NCI-H1105 (cell line): Measurements from ENCODE around the gene CGREF1.
A peak's percentile ranks its signal among the peaks of the same experiment; 100 is the strongest.

ENCODE experiments used
- DNase-seq: peaks from one replicate; lab custom pipeline; 2025; lab: John Stamatoyannopoulos, UW

Gene CGREF1

GRCh38 chr2:27073782-27074181 lies 45.1 kb downstream of the CGREF1 start:
- no peak for DNase-seq

DNA sequence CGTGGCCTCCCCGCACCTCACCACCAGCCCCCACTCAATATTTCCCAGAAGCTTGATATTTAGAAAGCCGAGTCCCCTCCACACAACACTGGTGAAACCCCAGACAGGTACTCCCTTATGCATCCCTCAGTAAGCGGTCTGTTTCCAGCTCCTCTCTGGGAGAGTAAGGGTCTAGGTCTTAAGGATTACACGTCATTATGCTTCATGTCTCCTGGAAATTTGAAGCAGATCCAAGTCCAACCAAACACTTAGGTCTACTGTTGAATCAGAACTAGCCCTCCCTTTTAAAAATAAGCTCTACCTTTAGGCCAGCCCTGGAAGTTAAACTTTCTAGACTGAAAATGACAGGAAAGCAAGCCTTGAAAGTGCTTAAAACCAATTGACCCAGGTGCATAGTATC lies 46.0 kb downstream of the CGREF1 start:
- DNase-seq, result no peak

DNA sequence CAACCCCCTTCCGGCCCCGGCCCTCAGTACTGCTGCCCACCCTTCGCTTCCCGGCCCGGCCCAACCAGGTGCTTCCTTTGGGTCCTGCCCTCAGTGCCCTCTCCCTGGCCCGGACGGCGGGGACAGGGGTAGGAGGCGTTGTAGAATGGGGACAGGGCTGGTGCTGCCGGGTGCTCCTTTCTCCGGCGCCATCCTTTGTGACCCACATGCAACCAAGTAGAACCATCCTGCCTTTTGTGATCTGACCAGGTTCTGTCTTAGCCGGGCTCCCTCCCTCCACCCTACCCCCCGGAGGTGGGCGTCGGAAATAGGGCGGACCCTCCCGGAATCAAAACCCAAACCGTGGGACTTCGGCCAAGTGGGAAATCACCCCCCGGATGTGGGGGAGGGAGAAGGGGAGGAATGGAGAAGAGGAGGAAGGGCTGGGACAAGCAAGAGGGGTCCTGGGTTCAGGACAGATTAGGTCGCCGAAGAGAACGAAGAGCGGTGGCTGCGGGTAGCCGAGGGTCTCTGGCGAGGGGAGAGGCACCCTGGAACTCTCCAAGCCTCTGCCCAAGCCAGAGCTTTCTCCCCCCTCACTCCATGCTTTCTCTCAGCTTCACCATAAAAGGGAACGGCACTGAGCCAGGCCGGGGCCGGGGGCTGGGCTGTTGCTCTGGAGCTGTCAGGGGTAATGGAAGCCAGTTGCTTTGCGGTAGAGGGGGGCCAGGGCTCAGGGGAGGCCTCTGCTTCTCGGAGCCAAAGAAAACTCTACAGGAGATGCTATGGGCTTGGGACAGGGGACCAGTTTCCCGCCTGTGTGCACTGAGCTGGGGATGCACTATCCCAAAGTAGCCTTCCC lies 46.7 kb downstream of the CGREF1 start:
- DNase-seq, result no peak

DNA sequence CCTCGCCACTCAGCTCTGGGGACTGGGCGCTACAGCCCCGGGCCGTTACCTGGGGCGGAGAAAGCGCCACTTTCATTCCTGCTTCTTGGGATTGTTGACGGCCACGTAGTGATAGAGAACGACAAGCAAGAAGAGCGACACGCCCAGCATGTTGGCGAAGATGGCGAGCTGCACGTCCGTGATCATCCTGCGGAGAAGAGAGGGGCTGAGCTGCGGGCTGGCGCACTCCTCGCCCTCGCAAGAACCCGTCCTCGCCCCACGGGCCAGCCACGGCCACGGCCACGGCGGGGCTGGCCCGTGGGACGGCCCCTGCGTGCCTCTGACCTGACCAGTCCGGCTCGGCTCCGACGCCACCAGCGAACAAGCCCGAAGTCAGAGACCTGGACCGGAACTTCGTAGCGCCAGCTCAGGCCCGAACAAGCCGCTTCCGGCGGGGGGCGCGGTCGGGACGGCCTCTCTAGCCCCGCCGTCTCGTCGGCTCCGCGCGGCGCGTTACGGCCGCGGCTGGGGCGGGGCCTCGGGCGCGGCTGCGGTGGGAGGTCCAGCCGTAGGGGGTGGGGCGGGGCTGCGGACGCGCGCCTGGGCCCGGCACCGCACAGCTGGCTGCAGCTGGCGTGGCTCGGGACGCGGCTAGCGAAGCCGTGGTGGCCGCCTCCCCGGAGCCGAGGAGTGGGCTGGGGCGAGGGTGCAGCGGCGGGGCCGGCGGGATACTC lies 47.5 kb downstream of the CGREF1 start, which contains the start of gene OST4:
Gene OST4 (minus strand): TSS at position 378 of the 713 bp plus-strand sequence.
- DNase-seq, result peak; percentile 83

DNA sequence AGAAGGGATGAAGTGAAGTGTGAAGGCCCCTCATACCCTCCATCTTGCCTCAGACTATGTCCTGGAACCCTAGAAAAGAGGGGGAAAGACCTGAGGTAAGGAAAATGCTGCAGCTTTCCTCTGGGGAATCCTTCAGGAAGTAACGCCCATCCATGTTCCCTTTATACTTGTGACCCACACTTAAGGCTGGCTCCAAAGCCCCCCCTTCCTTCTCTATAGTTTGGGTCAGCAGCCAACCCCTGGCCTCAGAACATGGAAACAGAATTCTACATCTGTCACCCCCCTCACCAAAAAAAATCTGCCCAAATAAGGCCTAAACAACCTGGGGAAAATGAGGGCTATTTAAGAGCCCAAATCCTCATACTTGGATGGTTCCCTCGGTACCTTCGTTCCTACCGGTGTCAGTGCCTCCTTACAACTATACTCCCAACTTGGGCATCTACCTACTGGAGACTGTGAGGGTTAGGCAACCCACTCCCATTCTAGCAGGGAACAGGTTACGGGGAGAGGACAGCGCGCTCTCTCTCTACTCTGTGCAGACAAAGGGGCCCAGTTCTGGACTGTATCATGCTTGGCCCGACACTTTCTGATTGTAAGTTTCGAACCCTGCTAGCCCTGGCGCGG lies 48.2 kb downstream of the CGREF1 start:
- DNase-seq, result no peak

- DNase-seq, result no peak
Observed at GRCh38 chr2:27069961-27070618, 48.8 kb downstream of the CGREF1 start.

GRCh38 chr2:27069436-27069835 lies 49.5 kb downstream of the CGREF1 start:
- DNase-seq, result no peak

- DNase-seq, result no peak
Observed at GRCh38 chr2:27067385-27067784, 51.5 kb downstream of the CGREF1 start.

GRCh38 chr2:27065128-27065527 lies 53.8 kb downstream of the CGREF1 start:
- no peak for DNase-seq

- no peak for DNase-seq
Observed at GRCh38 chr2:27060323-27060722, 58.6 kb downstream of the CGREF1 start.

DNA sequence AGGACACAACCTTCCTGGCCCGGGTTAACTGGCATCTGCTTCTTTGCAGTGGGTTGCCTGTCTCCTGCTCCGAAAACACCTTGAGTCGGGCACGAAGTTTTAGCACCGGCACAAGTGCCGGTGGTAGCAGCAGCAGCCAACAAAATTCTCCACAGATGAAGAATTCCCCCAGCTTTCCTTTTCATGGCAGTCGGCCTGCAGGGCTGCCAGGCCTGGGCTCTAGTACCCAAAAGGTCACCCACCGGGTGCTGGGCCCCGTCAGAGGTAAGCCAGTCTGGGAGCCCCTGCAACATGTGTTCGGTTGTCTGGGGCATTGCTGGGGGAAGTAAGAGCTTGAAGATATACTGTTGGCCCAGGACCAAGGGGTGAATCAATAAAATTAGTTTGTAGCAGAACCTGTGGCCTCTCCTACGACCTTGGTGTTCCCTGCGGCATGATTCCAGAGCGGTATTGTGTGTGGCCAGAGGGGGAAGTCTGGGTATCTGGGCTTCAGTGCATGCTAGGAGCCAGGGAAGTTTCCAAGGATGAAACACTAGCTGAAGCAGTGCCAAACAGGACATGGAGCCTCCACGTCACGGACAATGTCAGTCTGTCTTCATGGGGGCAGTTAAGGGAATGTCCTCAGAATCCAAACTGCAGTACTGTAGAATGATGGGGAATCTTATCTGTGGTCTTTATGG lies 59.6 kb downstream of the CGREF1 start:
- DNase-seq, result no peak

- no peak for DNase-seq
Observed at GRCh38 chr2:27058210-27058609, 60.7 kb downstream of the CGREF1 start.

DNA sequence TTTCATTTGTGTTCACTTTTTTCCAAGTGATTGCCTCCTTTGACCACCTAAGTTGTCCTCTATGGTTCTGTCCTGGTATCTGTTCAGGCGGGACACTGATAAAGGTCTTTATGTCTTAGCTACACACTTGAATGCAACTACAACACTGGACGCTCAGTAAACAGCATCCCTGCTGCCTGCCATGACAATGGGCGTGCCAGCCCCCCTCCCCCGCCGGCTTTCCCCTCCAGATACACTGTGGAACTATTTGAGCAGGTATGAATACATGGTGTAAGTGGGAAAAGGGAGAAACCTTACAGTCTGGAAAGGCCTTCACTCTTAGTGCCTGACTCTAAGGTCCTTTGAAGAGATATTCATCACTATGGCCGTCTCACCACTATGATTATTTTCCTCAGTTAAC lies 61.7 kb downstream of the CGREF1 start:
- no peak for DNase-seq

GRCh38 chr2:27054721-27055120 lies 64.2 kb downstream of the CGREF1 start:
- DNase-seq, result no peak

DNA sequence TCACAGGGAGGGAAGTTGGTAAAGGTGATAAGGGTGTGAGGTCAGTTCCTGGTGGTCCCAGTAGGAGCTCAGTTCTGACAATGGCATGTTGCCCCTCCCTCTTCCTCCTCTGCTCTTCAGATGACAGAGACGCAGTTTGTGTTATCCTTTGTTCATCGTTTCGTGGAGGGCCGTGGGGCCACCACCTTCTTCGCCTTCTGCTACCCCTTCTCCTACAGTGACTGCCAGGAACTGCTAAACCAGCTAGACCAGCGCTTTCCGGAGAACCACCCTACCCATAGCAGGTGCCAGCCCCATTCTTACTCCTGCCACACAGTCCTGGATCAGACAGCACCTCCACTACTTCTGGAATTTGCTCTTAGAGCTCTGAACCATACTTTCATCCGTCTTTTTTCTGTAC lies 65.2 kb downstream of the CGREF1 start:
- DNase-seq, result no peak

DNA sequence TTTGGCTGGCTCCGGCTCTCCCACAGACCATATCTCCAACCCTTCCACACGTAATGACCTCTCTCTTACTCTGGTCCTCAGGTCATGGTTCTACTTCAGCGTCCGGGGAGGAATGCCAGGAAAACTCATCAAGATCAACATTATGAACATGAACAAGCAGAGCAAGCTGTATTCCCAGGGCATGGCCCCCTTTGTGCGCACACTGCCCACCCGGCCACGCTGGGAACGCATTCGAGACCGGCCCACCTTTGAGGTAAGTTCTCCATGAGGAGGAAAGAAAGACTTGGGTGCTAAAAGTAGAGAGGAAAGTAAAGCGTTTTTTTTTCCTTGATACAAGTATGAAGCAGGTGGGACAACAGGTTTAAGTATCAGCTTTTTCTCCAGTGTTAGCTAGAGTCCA lies 65.6 kb downstream of the CGREF1 start:
- DNase-seq, result no peak

DNA sequence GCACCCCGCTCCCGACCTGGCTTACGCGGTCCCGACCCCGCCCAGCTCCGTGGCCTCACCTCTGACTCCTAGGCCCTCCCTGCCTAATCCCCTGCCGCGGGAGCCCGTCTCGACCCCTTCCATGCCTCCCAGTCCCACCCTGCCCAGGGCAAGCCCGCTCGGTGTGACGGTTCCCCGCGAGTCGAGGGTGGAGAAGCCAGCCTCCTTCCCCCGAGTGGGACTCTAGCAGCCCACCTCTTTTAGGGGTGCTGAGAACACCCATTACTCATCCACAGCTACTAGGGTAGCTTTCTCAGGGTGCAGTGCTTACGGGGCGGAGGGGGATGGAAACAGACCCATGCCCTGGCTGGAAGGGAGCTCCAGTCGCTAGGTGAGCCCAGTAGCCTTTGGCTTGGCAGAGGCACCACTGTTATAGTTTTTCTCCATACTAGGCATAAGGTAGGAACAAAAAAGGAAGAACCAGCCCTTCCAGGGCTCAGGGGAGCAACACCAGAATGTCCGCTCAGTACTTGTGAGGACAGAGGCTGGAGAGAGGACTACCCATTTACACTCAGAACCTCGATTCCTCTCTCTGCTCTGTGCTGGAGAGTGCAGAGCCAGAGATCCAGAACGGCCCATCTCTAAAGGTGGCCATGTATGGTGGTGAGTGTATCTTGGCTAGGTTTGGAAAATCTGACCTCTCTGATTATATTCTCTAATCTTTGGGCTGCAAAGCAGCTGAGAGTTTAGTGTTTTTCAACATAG lies 66.9 kb downstream of the CGREF1 start:
- peak; percentile 18 for DNase-seq

DNA sequence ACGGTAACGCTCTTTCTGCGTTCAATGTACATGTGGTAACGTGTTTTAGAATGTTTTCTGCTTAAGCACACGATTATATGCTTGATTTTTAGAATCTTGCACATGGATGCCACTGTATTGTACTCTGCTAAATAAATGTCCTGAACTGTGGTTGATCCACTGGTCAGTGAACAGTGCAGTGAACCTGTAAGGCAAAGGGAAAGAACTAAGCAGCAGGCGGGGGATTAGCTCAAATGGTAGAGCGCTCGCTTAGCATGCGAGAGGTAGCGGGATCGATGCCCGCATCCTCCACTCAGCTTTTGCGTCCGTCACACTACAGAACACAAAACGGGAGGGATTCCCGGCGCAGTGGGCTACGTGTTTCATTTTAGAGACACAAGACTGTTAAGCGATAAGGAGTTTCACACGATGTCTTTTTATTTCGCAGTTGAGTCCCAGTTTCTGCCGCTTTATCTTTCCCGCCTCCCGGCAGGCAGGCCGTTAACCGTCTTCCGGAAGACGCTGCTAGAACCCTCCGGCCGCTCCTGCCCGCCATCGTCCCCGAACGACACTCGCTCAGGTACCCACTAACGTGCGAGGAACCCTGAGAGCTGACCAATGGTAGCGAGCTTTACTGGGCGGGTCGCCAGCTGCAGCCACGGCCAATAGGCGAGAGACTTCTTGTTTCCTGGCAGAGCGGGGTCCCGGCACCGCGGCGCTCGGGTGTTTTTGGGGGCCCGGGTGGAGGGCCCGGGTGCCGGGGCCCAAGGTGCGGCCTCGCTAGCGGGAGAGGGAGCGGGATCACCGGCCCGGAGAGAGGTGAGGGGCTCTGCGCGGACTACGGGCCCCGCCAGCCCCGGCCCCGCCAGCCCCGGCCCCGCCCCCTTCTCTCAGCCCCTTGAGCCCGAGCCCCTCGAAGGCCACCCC lies 67.7 kb downstream of the CGREF1 start, which contains the start of gene AGBL5:
Gene AGBL5 (plus strand): TSS at position 673 of the 906 bp plus-strand sequence. CDS start 1,291 bp downstream, outside the sequence.
- DNase-seq, result peak; percentile 88
